CD8-positive, alpha-beta memory T cell (primary cell): ENCODE data around the gene CDH23. TPM values are rescaled to one million over a fixed set of nuclear protein-coding genes. Genes with fewer than 3 reads are reported as not detected.

Experiments used
- CTCF ChIA-PET: fragments of 350-600 bp; sonication (Branson Sonifier 250); formaldehyde crosslinking; loops from one replicate; lab custom pipeline; 2021; ENCODE audit warnings: antibody characterized with exemption; lab: Charles Lee
- POLR2A ChIA-PET: fragments of 350-600 bp; sonication (Branson Sonifier 250); formaldehyde crosslinking; loops from one replicate; lab custom pipeline; 2021; ENCODE audit warnings: antibody characterized with exemption; lab: Charles Lee
- DNase-seq, 5 donors: peaks; one replicate each; pipeline versions ENCODE4 v3.0.0 to v3.0.0-alpha.2; 2020 to 2022; ENCODE audit warnings: mixed read lengths in 1 of 5
- H3K27ac ChIP-seq: one replicate; pipeline ENCODE4 v1.7.0; 2013; ENCODE audit warnings: low read depth, mild to moderate bottlenecking, low read length, moderate library complexity
- H3K27me3 ChIP-seq: 2 replicates; pipeline ENCODE4 v1.7.0; 2013; ENCODE audit warnings: low read length, mild to moderate bottlenecking; ENCODE audit not compliant: insufficient read depth, poor library complexity, severe bottlenecking
- H3K36me3 ChIP-seq: 2 replicates; pipeline ENCODE4 v1.7.0; 2013; ENCODE audit warnings: mild to moderate bottlenecking, low read length, moderate library complexity; ENCODE audit not compliant: insufficient read depth
- H3K4me1 ChIP-seq: 2 replicates; pipeline ENCODE4 v1.7.0; 2013; ENCODE audit warnings: mild to moderate bottlenecking, low read length, moderate library complexity; ENCODE audit not compliant: insufficient read depth
- H3K4me3 ChIP-seq: 2 replicates; pipeline ENCODE4 v1.7.0; 2013; ENCODE audit warnings: mild to moderate bottlenecking, low read length
- H3K9me3 ChIP-seq: 2 replicates; pipeline ENCODE4 v1.7.0; 2013; ENCODE audit warnings: mild to moderate bottlenecking, low read length
- H3K27ac Mint-ChIP-seq, 8 donors: one replicate each; pipeline ENCODE4 v1.8.0; 2020 to 2021; ENCODE audit warnings: mixed read lengths in 8 of 8, mild to moderate bottlenecking in 6 of 8, inconsistent platforms in 3 of 8, moderate library complexity in 3 of 8
- H3K27me3 Mint-ChIP-seq, 2 donors: one replicate each; pipeline ENCODE4 v1.8.0; 2020 to 2021; ENCODE audit warnings: mixed read lengths in 2 of 2, mild to moderate bottlenecking in 1 of 2, moderate library complexity in 1 of 2
- H3K36me3 Mint-ChIP-seq, 3 donors: one replicate each; pipeline ENCODE4 v1.8.0; 2020 to 2021; ENCODE audit warnings: mixed read lengths in 3 of 3, inconsistent platforms in 1 of 3, mild to moderate bottlenecking in 1 of 3
- H3K4me1 Mint-ChIP-seq, 3 donors: one replicate each; pipeline ENCODE4 v1.8.0; 2020 to 2021; ENCODE audit warnings: mixed read lengths in 3 of 3, inconsistent platforms in 1 of 3, mild to moderate bottlenecking in 1 of 3
- H3K4me3 Mint-ChIP-seq, 7 donors: one replicate each; pipeline ENCODE4 v1.8.0; 2020 to 2021; ENCODE audit warnings: mixed read lengths in 7 of 7, mild to moderate bottlenecking in 6 of 7, moderate library complexity in 4 of 7, inconsistent platforms in 2 of 7
- H3K9me3 Mint-ChIP-seq, 5 donors: one replicate each; pipeline ENCODE4 v1.8.0; 2020 to 2022; ENCODE audit warnings: mixed read lengths in 5 of 5, mild to moderate bottlenecking in 3 of 5, moderate library complexity in 2 of 5, inconsistent platforms in 1 of 5
- polyA plus RNA-seq: library from polyadenylated mRNA; unstranded; fragments of 300-500 nt; fragmentation: Illumina TruSeq; gene quantifications from one replicate; pipeline ENCODE4 v1.2.3, GENCODE V29; 2021
- total RNA-seq, 2 experiments: library from RNA; stranded (reverse); gene quantifications; one replicate each; pipeline ENCODE4 v1.2.3, GENCODE V29; 2021

CDH23 gene
- total and polyA plus RNA-seq, 3 experiments from 2014 or later: 0.74 to 2.0 (median 0.78) TPM

DNA sequence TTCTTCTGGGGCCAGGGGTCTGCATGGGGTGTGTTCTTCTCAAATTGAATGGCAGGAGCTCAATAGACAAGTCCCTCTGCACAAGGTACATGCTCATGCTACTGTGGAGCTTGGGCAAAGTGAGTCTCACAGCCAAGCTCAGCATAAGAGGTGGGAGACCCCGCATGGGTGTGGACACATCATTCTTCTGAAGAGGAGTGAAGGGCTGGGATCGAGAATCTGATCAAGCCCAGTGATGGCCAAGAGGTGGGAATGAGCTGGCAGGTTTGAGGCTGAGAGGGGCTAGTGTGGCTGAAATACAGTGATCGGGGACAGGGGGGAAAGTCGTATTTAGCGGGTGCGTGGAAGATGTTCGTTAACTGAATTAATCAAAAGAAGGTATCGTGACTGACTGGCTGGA, 32.6 kb downstream of the CDH23 start:
- Mint-ChIP-seq H3K36me3 (no peaks in the 10 kb centered on the region), H3K27me3 (peaks cover 13 to 29% of the 10 kb centered on the region in 2 donors), H3K4me3 (no peak overlapping the region), H3K27ac (no peak overlapping the region), H3K9me3 (no peaks in the 10 kb centered on the region), H3K4me1 (peaks cover 3 to 8% (median 5%) of the 10 kb centered on the region in 3 donors)
- no peak overlapping the region for H3K4me3 ChIP-seq
- no peak overlapping the region for H3K27ac ChIP-seq
- peaks cover 3% of the 10 kb centered on the region for H3K4me1 ChIP-seq
- CTCF ChIA-PET: interaction anchor here (0.9 kb wide), 2 partner anchors 11 to 16 kb away, joined by 3 read pairs; no protein-coding TSS in a partner anchor
- H3K36me3 ChIP-seq: no peaks in the 10 kb centered on the region
- no peak for DNase-seq
- no peaks in the 10 kb centered on the region for H3K27me3 ChIP-seq
- POLR2A ChIA-PET: no interaction called here
- H3K9me3 ChIP-seq: no peaks in the 10 kb centered on the region

DNA sequence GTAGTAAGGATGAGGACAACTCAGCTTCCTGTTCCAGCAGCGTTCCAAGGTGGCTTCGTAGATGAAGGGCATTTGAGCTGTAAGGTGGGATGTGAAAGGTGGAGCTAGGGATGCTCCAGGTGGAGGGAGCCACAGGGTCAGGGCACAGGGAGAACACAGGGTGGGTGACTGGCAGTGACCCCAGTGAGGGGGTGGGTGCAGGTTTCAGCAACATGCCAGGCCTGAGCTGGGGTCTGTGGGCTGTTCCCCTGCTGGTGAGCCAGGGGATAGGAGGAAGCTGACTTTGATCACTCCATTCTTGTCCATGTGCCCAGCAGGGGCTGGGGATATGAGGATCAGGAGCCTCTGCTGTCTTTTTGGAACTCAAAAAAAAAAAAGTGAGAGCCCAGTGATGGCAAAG, 33.2 kb downstream of the CDH23 start:
- POLR2A ChIA-PET: no interaction called here
- peaks cover 13 to 25% of the 10 kb centered on the region in 2 donors for H3K27me3 Mint-ChIP-seq

DNA sequence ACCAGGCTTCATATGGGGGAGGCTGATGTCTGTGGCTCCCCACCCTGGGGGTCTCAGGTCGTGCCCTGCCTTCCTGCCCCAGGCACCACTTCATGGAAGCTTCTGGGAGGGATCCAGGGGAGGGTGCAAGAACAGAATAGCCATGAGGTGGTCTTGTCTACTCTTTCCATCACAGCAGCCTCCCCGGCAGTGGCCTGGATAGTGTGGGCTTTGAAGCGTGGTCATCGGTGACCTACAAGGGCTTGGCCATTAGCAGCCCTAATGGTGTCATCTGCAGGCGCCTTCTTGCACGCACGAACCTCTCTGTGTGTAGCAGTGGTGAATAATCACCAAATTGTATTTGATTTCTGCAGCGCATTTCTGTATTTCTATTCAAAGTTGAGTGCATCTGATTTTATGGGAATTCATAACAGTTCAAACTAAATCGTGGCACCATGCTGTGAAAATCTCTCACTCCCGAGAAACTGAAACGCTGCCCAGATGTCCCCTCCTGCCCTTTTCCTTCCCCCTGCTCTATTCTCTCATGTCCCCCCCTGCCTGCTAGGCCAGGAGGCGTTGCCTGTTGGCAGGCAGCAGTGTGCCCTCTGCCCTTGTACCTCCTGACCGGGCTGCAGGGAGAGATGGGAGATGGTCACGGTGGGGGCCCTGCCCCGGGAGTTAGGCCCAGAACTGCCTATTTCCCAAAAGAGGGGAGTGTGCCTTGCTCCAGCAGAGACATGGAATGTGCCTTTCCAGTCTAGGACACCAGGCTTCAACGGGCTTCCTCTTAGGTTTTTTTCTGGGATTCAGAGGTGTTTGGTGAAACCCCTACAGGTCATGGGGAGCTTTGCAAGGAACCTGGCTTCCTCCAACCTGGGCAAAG, 34.8 kb downstream of the CDH23 start:
- no peak overlapping the region for H3K4me3 ChIP-seq
- H3K9me3 ChIP-seq: no peaks in the 10 kb centered on the region
- H3K36me3 Mint-ChIP-seq: no peaks in the 10 kb centered on the region
- no peaks in the 10 kb centered on the region for H3K36me3 ChIP-seq
- H3K4me1 Mint-ChIP-seq: peaks cover 9 to 11% (median 10%) of the 10 kb centered on the region in 3 donors
- DNase-seq: no peak
- peaks cover 7% of the 10 kb centered on the region for H3K4me1 ChIP-seq
- H3K4me3 Mint-ChIP-seq: no peak overlapping the region
- H3K9me3 Mint-ChIP-seq: no peaks in the 10 kb centered on the region
- no peaks in the 10 kb centered on the region for H3K27me3 ChIP-seq
- no peak overlapping the region for H3K27ac ChIP-seq
- ChIA-PET POLR2A (no interaction called here), CTCF (no interaction called here)
- H3K27ac Mint-ChIP-seq: peak overlapping the region in 1 of 8 donors; percentile 16
- H3K27me3 Mint-ChIP-seq: peaks cover 12 to 25% of the 10 kb centered on the region in 2 donors

More for the DNA sequence above, 33.2 kb downstream of the CDH23 start:
- Mint-ChIP-seq H3K27ac (no peak overlapping the region), H3K4me3 (no peak overlapping the region), H3K9me3 (no peaks in the 10 kb centered on the region), H3K36me3 (no peaks in the 10 kb centered on the region), H3K4me1 (peaks cover 6 to 11% (median 9%) of the 10 kb centered on the region in 3 donors)
- Histone ChIP-seq H3K4me3 (no peak overlapping the region), H3K36me3 (no peaks in the 10 kb centered on the region), H3K27me3 (no peaks in the 10 kb centered on the region), H3K27ac (no peak overlapping the region), H3K4me1 (peaks cover 7% of the 10 kb centered on the region), H3K9me3 (no peaks in the 10 kb centered on the region)
- CTCF ChIA-PET: interaction anchor here (0.9 to 1.5 kb wide), 2 partner anchors 15 to 140 kb away, joined by 3 read pairs; no protein-coding TSS in a partner anchor
- DNase-seq: no peak

GRCh38 chr10:71432101-71432905, 35.6 kb downstream of the CDH23 start:
- H3K27me3 Mint-ChIP-seq: peaks cover 12 to 25% of the 10 kb centered on the region in 2 donors
- no peaks in the 10 kb centered on the region for H3K27me3 ChIP-seq
- H3K27ac ChIP-seq: no peak overlapping the region
- ChIA-PET POLR2A (no interaction called here), CTCF (no interaction called here)
- H3K27ac Mint-ChIP-seq: peak overlapping the region in 1 of 8 donors; percentile 8
- no peaks in the 10 kb centered on the region for H3K36me3 ChIP-seq
- H3K4me3 ChIP-seq: no peak overlapping the region
- H3K4me1 Mint-ChIP-seq: peaks cover 9 to 11% (median 10%) of the 10 kb centered on the region in 3 donors
- no peaks in the 10 kb centered on the region for H3K9me3 Mint-ChIP-seq
- no peaks in the 10 kb centered on the region for H3K36me3 Mint-ChIP-seq
- H3K9me3 ChIP-seq: no peaks in the 10 kb centered on the region
- H3K4me1 ChIP-seq: peaks cover 7% of the 10 kb centered on the region
- H3K4me3 Mint-ChIP-seq: no peak overlapping the region
- DNase-seq: no peak

GRCh38 chr10:71432956-71433767, 36.4 kb downstream of the CDH23 start:
- Histone ChIP-seq H3K27ac (no peak overlapping the region), H3K4me1 (peaks cover 7% of the 10 kb centered on the region), H3K9me3 (no peaks in the 10 kb centered on the region), H3K36me3 (no peaks in the 10 kb centered on the region), H3K4me3 (no peak overlapping the region), H3K27me3 (no peaks in the 10 kb centered on the region)
- Mint-ChIP-seq H3K27ac (peak overlapping the region in 2 of 8 donors; percentile 15 to 24), H3K36me3 (no peaks in the 10 kb centered on the region), H3K9me3 (no peaks in the 10 kb centered on the region), H3K27me3 (peaks cover 12 to 25% of the 10 kb centered on the region in 2 donors), H3K4me1 (peaks cover 9 to 11% (median 10%) of the 10 kb centered on the region in 3 donors), H3K4me3 (no peak overlapping the region)
- POLR2A ChIA-PET: no interaction called here
- CTCF ChIA-PET: no interaction called here
- DNase-seq: no peak

GRCh38 chr10:71433768-71434744, 37.3 kb downstream of the CDH23 start:
- peak in 2 of 5 donors; percentile 10 to 50 for DNase-seq
- CTCF ChIA-PET: no interaction called here
- H3K27me3 Mint-ChIP-seq: peaks cover 8 to 22% of the 10 kb centered on the region in 2 donors

More at GRCh38 chr10:71433768-71434744, 37.3 kb downstream of the CDH23 start:
- H3K9me3 ChIP-seq: no peaks in the 10 kb centered on the region
- Mint-ChIP-seq H3K36me3 (no peaks in the 10 kb centered on the region), H3K9me3 (no peaks in the 10 kb centered on the region), H3K27ac (peak overlapping the region in 3 of 8 donors; percentile 34 to 57 (median 53)), H3K4me3 (no peak overlapping the region), H3K4me1 (peaks cover 9 to 11% (median 10%) of the 10 kb centered on the region in 3 donors)
- H3K36me3 ChIP-seq: no peaks in the 10 kb centered on the region
- peaks cover 7% of the 10 kb centered on the region for H3K4me1 ChIP-seq
- no peak overlapping the region for H3K27ac ChIP-seq
- POLR2A ChIA-PET: no interaction called here
- no peak overlapping the region for H3K4me3 ChIP-seq
- no peaks in the 10 kb centered on the region for H3K27me3 ChIP-seq
